SK-N-SH (cell line): ENCODE results near the gene ZNF22. TPM values are rescaled to one million over a fixed set of nuclear protein-coding genes. Genes with fewer than 3 reads are reported as not detected.

Experiments
- CTCF ChIA-PET: fragments of 300-600, 350-600 bp; formaldehyde crosslinking; extraction: SDS; loops from one replicate; lab custom pipeline; 2021; lab: Yijun Ruan, JAX
- POLR2A ChIA-PET: fragments of 350-600 bp; sonication (Branson Sonifier 250); formaldehyde crosslinking; extraction: SDS; loops from one replicate; lab custom pipeline; 2020; ENCODE audit warnings: antibody characterized with exemption, inconsistent platforms; lab: Yijun Ruan, JAX
- DNase-seq: peaks from one replicate; pipeline ENCODE4 v3.0.0; 2012
- H2AFZ ChIP-seq: fragments of 200-600 bp; sonication (generic); 2 replicates; pipeline ENCODE4 v1.8.1; 2016; ENCODE audit warnings: antibody characterized with exemption, mild to moderate bottlenecking, low read depth
- H3F3A ChIP-seq: fragments of 200-600 bp; sonication (generic); replicated peaks from 2 replicates; pipeline ENCODE3; 2016; ENCODE audit warnings: antibody characterized with exemption, mild to moderate bottlenecking; ENCODE audit not compliant: insufficient read depth
- H3K27ac ChIP-seq, 2 experiments: fragments of 200-500 bp in 1 of 2; fragments of 200-600 bp in 1 of 2; sonication (Bioruptor generic) in 1 of 2; sonication (generic), shearing (Covaris generic) in 1 of 2; 2 replicates each; pipeline versions ENCODE4 v1.5.1 to v1.6.1; 2014 to 2016; ENCODE audit warnings: low read depth in 2 of 2, inconsistent platforms in 1 of 2, low read length in 1 of 2, mild to moderate bottlenecking in 1 of 2, mixed read lengths in 1 of 2
- H3K27me3 ChIP-seq: fragments of 200-600 bp; sonication (generic), shearing (Covaris generic); 2 replicates; pipeline ENCODE4 v1.6.1; 2016; ENCODE audit warnings: mixed run types; ENCODE audit not compliant: insufficient read depth
- H3K36me3 ChIP-seq, 2 experiments: fragments of 200-500 bp in 1 of 2; fragments of 200-600 bp in 1 of 2; sonication (Bioruptor generic) in 1 of 2; sonication (generic) in 1 of 2; replicated peaks in 1 of 2; 2 replicates each; pipeline versions ENCODE3 to v1.5.1; 2014 to 2016; ENCODE audit warnings: low read length in 1 of 2, mild to moderate bottlenecking in 1 of 2; ENCODE audit not compliant: insufficient read depth in 2 of 2, control insufficient read depth in 1 of 2
- H3K4me1 ChIP-seq, 2 experiments: fragments of 200-500 bp in 1 of 2; fragments of 200-600 bp in 1 of 2; sonication (Bioruptor generic) in 1 of 2; sonication (generic), shearing (Covaris generic) in 1 of 2; 2 replicates each; pipeline versions ENCODE4 v1.5.1 to v1.6.1; 2014 to 2016; ENCODE audit warnings: low read depth in 1 of 2, low read length in 1 of 2, mixed run types in 1 of 2; ENCODE audit not compliant: insufficient read depth in 2 of 2, control insufficient read depth in 1 of 2
- H3K4me2 ChIP-seq: fragments of 200-600 bp; sonication (generic), shearing (Covaris generic); 2 replicates; pipeline ENCODE4 v1.6.1; 2017; ENCODE audit warnings: mixed run types
- H3K4me3 ChIP-seq, 2 experiments: fragments of 200-500 bp in 1 of 2; fragments of 200-600 bp in 1 of 2; sonication (Bioruptor generic) in 1 of 2; sonication (generic), shearing (Covaris generic) in 1 of 2; 2 replicates each; pipeline versions ENCODE4 v1.5.1 to v1.8.1; 2014 to 2016; ENCODE audit warnings: low read depth in 2 of 2, inconsistent platforms in 1 of 2, low read length in 1 of 2, mild to moderate bottlenecking in 1 of 2, mixed read lengths in 1 of 2, moderate library complexity in 1 of 2
- H3K79me2 ChIP-seq: fragments of 200-600 bp; sonication (generic); 2 replicates; pipeline ENCODE4 v1.8.1; 2017; ENCODE audit warnings: mild to moderate bottlenecking; ENCODE audit not compliant: insufficient read depth
- H3K9ac ChIP-seq: fragments of 200-600 bp; sonication (generic); 2 replicates; pipeline ENCODE4 v1.6.1; 2017; ENCODE audit warnings: mixed run types
- H3K9me2 ChIP-seq: fragments of 200-600 bp; sonication (generic); 2 replicates; pipeline ENCODE4 v1.6.1; 2017; ENCODE audit warnings: mixed run types
- H3K9me3 ChIP-seq: fragments of 200-600 bp; sonication (generic); 2 replicates; pipeline ENCODE4 v1.6.1; 2017; ENCODE audit warnings: mixed run types, mild to moderate bottlenecking, moderate library complexity
- H4K20me1 ChIP-seq: fragments of 200-600 bp; sonication (generic); 2 replicates; pipeline ENCODE4 v1.6.1; 2017; ENCODE audit warnings: mild to moderate bottlenecking, mixed run types; ENCODE audit not compliant: insufficient read depth
- EZH2phosphoT487 ChIP-seq: fragments of 200-600 bp; sonication (generic); IDR thresholded peaks from 2 replicates; pipeline ENCODE4 v1.6.1; 2017; ENCODE audit warnings: low read depth, mixed run types, mild to moderate bottlenecking, antibody characterized with exemption, moderate library complexity, borderline replicate concordance
- FOXJ3 ChIP-seq: sonication (generic); formaldehyde crosslinking; IDR thresholded peaks from 2 replicates; pipeline ENCODE4 v1.5.1; 2020; ENCODE audit warnings: mild to moderate bottlenecking, missing genetic modification reagents
- FOXM1 ChIP-seq: IDR thresholded peaks from 2 replicates; pipeline ENCODE4 v1.4.0; 2012; ENCODE audit warnings: low read depth, mild to moderate bottlenecking
- MXI1 ChIP-seq: IDR thresholded peaks from 2 replicates; pipeline ENCODE4 v1.6.1; 2012; ENCODE audit warnings: mild to moderate bottlenecking, low read depth, low read length, improper control_type of control experiment
- NFIC ChIP-seq: IDR thresholded peaks from 2 replicates; pipeline ENCODE4 v1.4.0; 2012; ENCODE audit warnings: borderline replicate concordance
- NRF1 ChIP-seq: IDR thresholded peaks from 2 replicates; pipeline ENCODE4 v1.6.1; 2012; ENCODE audit warnings: low read depth, mild to moderate bottlenecking, low read length
- RAD21 ChIP-seq: IDR thresholded peaks from 2 replicates; pipeline ENCODE4 v1.6.1; 2012; ENCODE audit warnings: mild to moderate bottlenecking, low read length
- RFX5 ChIP-seq: IDR thresholded peaks from 2 replicates; pipeline ENCODE4 v1.6.1; 2012; ENCODE audit warnings: mild to moderate bottlenecking, improper control_type of control experiment, low read length
- RXRA ChIP-seq: IDR thresholded peaks from 2 replicates; pipeline ENCODE4 v1.4.0; 2012; ENCODE audit warnings: low read depth, mild to moderate bottlenecking, borderline replicate concordance
- SIN3A ChIP-seq: IDR thresholded peaks from 2 replicates; pipeline ENCODE4 v1.6.1; 2012; ENCODE audit warnings: low read depth, mild to moderate bottlenecking, low read length, moderate library complexity, borderline replicate concordance
- SMC3 ChIP-seq: IDR thresholded peaks from 2 replicates; pipeline ENCODE4 v1.6.1; 2012; ENCODE audit warnings: low read depth, low read length, improper control_type of control experiment
- TAF1 ChIP-seq: IDR thresholded peaks from 2 replicates; pipeline ENCODE4 v1.6.1; 2012; ENCODE audit warnings: low read depth, mild to moderate bottlenecking, low read length, moderate library complexity, borderline replicate concordance
- TEAD4 ChIP-seq: IDR thresholded peaks from 2 replicates; pipeline ENCODE4 v1.4.0; 2012; ENCODE audit warnings: mild to moderate bottlenecking, borderline replicate concordance; ENCODE audit not compliant: insufficient read depth
- YY1 ChIP-seq: IDR thresholded peaks from 2 replicates; pipeline ENCODE4 v1.4.0; 2012; ENCODE audit warnings: low read depth, mild to moderate bottlenecking
- whole genome bisulfite sequencing: methylation state at CpG from one replicate; pipeline ENCODE4 v1.1.6; 2017; ENCODE audit warnings: low lambda C conversion rate; 5-methylcytosine and 5-hydroxymethylcytosine counted together
- polyA plus RNA-seq, 3 experiments: library from polyadenylated mRNA; depleted of rRNA; stranded (reverse); fragments of >200 nt; gene quantifications; 2 replicates each; pipeline ENCODE4 v1.2.3, GENCODE V29; 2012
- TF ChIP-seq, protein P1 (sequence below): IDR thresholded peaks from 2 replicates; pipeline ENCODE4 v1.4.0; 2012; ENCODE audit warnings: low read depth, borderline replicate concordance
- TF ChIP-seq, protein P2 (sequence below): fragments of 200-600 bp; sonication (generic); IDR thresholded peaks from 2 replicates; pipeline ENCODE4 v1.6.1; 2017; ENCODE audit warnings: antibody characterized with exemption, mild to moderate bottlenecking, moderate library complexity
- TF ChIP-seq, protein P3 (sequence below): IDR thresholded peaks from 2 replicates; pipeline ENCODE4 v1.4.0; 2012; ENCODE audit warnings: low read depth
- TF ChIP-seq, protein P4 (sequence below): IDR thresholded peaks from 2 replicates; pipeline ENCODE4 v1.4.0; 2012; ENCODE audit warnings: low read depth, borderline replicate concordance

ZNF22 gene
- polyA plus RNA-seq, 1 of the 3 experiments (the other 2 are of a cell fraction): 10.2 TPM

DNA sequence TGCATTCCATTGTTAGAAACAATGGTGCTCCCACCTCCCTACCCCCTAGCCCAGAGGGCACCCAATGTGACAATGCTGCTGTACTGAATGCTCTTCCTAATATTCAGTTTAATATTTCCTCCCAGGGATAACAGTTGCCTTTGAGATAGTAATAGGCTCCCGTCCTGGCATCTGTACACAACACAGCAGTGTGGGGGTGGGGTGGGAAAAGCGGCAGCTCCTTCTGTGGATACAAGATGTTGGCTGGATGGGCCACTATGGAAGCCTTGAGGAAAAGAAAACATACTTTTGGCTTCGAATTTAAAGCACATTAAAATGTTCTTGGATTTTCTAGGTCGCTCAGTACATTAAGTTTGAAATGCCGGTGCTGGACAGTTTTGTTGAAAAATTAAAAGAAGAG lies 9.2 kb upstream of the ZNF22 start:
- Histone ChIP-seq H2AFZ (no peak overlapping the region), H3K27ac (no peak overlapping the region), H4K20me1 (no peaks in the 10 kb centered on the region), H3K9ac (no peak overlapping the region)
- POLR2A ChIA-PET: no interaction called here
- TF ChIP-seq SMC3: no peak
- TF ChIP-seq, protein P1, sequence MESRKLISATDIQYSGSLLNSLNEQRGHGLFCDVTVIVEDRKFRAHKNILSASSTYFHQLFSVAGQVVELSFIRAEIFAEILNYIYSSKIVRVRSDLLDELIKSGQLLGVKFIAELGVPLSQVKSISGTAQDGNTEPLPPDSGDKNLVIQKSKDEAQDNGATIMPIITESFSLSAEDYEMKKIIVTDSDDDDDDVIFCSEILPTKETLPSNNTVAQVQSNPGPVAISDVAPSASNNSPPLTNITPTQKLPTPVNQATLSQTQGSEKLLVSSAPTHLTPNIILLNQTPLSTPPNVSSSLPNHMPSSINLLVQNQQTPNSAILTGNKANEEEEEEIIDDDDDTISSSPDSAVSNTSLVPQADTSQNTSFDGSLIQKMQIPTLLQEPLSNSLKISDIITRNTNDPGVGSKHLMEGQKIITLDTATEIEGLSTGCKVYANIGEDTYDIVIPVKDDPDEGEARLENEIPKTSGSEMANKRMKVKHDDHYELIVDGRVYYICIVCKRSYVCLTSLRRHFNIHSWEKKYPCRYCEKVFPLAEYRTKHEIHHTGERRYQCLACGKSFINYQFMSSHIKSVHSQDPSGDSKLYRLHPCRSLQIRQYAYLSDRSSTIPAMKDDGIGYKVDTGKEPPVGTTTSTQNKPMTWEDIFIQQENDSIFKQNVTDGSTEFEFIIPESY: no peak
- no peak for TF ChIP-seq FOXJ3
- TF ChIP-seq YY1: no peak
- TF ChIP-seq RXRA: no peak
- TF ChIP-seq, all 33 proteins: peak for 0
- Histone ChIP-seq H3K4me2 (no peak overlapping the region), H3K4me3 (no peak overlapping the region), H3F3A (no peaks in the 10 kb centered on the region), H3K4me1 (no peaks in the 10 kb centered on the region; a peak in 1 of 4 replicates), H3K9me2 (no peaks in the 10 kb centered on the region), H3K27me3 (no peaks in the 10 kb centered on the region), H3K79me2 (no peaks in the 10 kb centered on the region), H3K36me3 (no peaks in the 10 kb centered on the region), H3K9me3 (no peaks in the 10 kb centered on the region)
- WGBS: 72% methylated on average over 5 of the region's 5 CpGs
- CTCF ChIA-PET: interaction anchor here (0.8 to 4.5 kb wide), 2 partner anchors 12 to 59 kb away, joined by 3 to 22 read pairs; no protein-coding TSS in a partner anchor
- DNase-seq: no peak

DNA sequence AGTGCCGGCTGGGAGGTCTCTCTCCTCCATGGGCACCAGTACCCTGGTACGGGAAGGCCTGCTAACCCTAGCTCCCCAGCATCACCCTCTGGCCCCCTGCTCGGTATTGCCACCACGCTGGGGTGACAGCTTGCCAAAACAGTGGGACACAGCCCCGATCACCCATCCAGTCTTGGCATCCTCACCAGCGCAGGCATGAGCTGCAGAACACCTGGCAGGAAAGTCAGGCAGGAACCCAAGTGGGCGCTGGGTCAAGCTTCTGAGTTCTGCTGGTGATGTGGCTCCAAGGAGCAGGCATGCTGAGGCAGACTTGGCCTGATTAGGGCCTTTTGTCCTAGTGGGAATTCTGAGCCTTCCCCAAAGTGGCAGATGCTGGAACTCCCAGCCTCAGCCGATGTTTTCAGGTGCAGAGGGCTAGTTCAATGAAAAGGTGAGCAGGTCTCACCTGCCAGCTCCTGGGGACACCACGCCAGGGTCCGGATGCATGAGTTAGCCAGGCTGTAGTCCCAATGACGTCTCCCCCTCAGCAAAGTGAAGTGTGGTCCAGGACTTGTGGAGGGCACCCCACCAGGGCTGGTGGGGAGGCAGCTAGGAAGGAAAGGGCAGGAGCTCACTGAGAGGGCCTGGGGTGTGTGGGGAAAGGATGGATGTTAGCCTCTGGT lies 8.5 kb upstream of the ZNF22 start:
- no peaks in the 10 kb centered on the region for H3K9me2 ChIP-seq
- ChIA-PET POLR2A (no interaction called here), CTCF (interaction anchor here (4.5 kb wide), 1 partner anchor 60 kb away, joined by 22 read pairs; no protein-coding TSS in a partner anchor)
- H2AFZ ChIP-seq: no peak overlapping the region
- WGBS: 74% methylated on average over 6 of the region's 11 CpGs
- H3K27me3 ChIP-seq: no peaks in the 10 kb centered on the region
- H3K36me3 ChIP-seq: no peaks in the 10 kb centered on the region
- no peak overlapping the region for H3K4me3 ChIP-seq
- no peak for DNase-seq
- no peaks in the 10 kb centered on the region; a peak in 1 of 4 replicates for H3K4me1 ChIP-seq
- no peak overlapping the region for H3K9ac ChIP-seq
- H3K9me3 ChIP-seq: no peaks in the 10 kb centered on the region
- H3K4me2 ChIP-seq: no peak overlapping the region
- no peak overlapping the region for H3K27ac ChIP-seq
- H3F3A ChIP-seq: no peaks in the 10 kb centered on the region
- no peaks in the 10 kb centered on the region for H4K20me1 ChIP-seq
- no peaks in the 10 kb centered on the region for H3K79me2 ChIP-seq
- no peak for TF ChIP-seq NFIC
- TF ChIP-seq TEAD4: no peak
- TF ChIP-seq MXI1: no peak
- TF ChIP-seq NRF1: no peak
- TF ChIP-seq RAD21: no peak
- TF ChIP-seq SMC3: no peak
- TF ChIP-seq, protein P2, sequence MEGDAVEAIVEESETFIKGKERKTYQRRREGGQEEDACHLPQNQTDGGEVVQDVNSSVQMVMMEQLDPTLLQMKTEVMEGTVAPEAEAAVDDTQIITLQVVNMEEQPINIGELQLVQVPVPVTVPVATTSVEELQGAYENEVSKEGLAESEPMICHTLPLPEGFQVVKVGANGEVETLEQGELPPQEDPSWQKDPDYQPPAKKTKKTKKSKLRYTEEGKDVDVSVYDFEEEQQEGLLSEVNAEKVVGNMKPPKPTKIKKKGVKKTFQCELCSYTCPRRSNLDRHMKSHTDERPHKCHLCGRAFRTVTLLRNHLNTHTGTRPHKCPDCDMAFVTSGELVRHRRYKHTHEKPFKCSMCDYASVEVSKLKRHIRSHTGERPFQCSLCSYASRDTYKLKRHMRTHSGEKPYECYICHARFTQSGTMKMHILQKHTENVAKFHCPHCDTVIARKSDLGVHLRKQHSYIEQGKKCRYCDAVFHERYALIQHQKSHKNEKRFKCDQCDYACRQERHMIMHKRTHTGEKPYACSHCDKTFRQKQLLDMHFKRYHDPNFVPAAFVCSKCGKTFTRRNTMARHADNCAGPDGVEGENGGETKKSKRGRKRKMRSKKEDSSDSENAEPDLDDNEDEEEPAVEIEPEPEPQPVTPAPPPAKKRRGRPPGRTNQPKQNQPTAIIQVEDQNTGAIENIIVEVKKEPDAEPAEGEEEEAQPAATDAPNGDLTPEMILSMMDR: no peak
- TF ChIP-seq RFX5: no peak
- TF ChIP-seq YY1: no peak
- TF ChIP-seq, protein P3, sequence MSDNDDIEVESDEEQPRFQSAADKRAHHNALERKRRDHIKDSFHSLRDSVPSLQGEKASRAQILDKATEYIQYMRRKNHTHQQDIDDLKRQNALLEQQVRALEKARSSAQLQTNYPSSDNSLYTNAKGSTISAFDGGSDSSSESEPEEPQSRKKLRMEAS: no peak
- no peak for TF ChIP-seq EZH2phosphoT487
- no peak for TF ChIP-seq SIN3A
- no peak for TF ChIP-seq FOXM1
- TF ChIP-seq TAF1: no peak
- TF ChIP-seq, protein P4, sequence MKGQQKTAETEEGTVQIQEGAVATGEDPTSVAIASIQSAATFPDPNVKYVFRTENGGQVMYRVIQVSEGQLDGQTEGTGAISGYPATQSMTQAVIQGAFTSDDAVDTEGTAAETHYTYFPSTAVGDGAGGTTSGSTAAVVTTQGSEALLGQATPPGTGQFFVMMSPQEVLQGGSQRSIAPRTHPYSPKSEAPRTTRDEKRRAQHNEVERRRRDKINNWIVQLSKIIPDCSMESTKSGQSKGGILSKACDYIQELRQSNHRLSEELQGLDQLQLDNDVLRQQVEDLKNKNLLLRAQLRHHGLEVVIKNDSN: no peak
